Neural crest cell (in vitro differentiated cells): ENCODE results near the gene NTN4. TPM values are rescaled to one million over a fixed set of nuclear protein-coding genes. Genes with fewer than 3 reads are reported as not detected.

Experiments
- DNase-seq: peaks from one replicate; pipeline ENCODE4 v3.0.0; 2021; ENCODE audit warnings: low read depth, mixed read lengths, low spot score
- H3K27ac Mint-ChIP-seq: one replicate; pipeline ENCODE4 v1.8.0; 2021; ENCODE audit warnings: mild to moderate bottlenecking, mixed read lengths; ENCODE audit not compliant: unreplicated experiment
- H3K27me3 Mint-ChIP-seq: 2 replicates; pipeline ENCODE4 v1.8.0; 2021; ENCODE audit warnings: low read depth, mild to moderate bottlenecking, mixed read lengths
- H3K36me3 Mint-ChIP-seq: 2 replicates; pipeline ENCODE4 v1.8.0; 2021; ENCODE audit warnings: low read depth, mild to moderate bottlenecking, mixed read lengths
- H3K4me1 Mint-ChIP-seq: 2 replicates; pipeline ENCODE4 v1.8.0; 2021; ENCODE audit warnings: mixed read lengths
- H3K4me3 Mint-ChIP-seq: one replicate; pipeline ENCODE4 v1.8.0; 2021; ENCODE audit warnings: mild to moderate bottlenecking, mixed read lengths
- H3K9me3 Mint-ChIP-seq: 2 replicates; pipeline ENCODE4 v1.8.0; 2021; ENCODE audit warnings: mixed read lengths
- total RNA-seq: library from RNA; stranded (reverse); gene quantifications from 2 replicates; pipeline ENCODE4 v1.2.1, GENCODE V29; 2021
- TF ChIP-seq, protein P1 (sequence below): fragments of 200-600 bp; sonication (generic); conservative IDR thresholded peaks from 2 replicates; pipeline ENCODE4 v1.5.0; 2021; ENCODE audit warnings: antibody characterized with exemption, mild to moderate bottlenecking

The NTN4 gene
- total RNA-seq, 1 donor from 2014 or later = 6.0 TPM

- Mint-ChIP-seq H3K27me3 (no peaks in the 10 kb centered on the region), H3K27ac (no peak overlapping the region), H3K4me1 (peaks cover 7% of the 10 kb centered on the region), H3K36me3 (no peaks in the 10 kb centered on the region), H3K9me3 (no peaks in the 10 kb centered on the region), H3K4me3 (no peak overlapping the region)
- DNase-seq = no peak
- TF ChIP-seq, protein P1, sequence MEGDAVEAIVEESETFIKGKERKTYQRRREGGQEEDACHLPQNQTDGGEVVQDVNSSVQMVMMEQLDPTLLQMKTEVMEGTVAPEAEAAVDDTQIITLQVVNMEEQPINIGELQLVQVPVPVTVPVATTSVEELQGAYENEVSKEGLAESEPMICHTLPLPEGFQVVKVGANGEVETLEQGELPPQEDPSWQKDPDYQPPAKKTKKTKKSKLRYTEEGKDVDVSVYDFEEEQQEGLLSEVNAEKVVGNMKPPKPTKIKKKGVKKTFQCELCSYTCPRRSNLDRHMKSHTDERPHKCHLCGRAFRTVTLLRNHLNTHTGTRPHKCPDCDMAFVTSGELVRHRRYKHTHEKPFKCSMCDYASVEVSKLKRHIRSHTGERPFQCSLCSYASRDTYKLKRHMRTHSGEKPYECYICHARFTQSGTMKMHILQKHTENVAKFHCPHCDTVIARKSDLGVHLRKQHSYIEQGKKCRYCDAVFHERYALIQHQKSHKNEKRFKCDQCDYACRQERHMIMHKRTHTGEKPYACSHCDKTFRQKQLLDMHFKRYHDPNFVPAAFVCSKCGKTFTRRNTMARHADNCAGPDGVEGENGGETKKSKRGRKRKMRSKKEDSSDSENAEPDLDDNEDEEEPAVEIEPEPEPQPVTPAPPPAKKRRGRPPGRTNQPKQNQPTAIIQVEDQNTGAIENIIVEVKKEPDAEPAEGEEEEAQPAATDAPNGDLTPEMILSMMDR = no peak
Measured at GRCh38 chr12:95720146-95720545, 70.4 kb downstream of the NTN4 start.

GRCh38 chr12:95718772-95719171, 71.8 kb downstream of the NTN4 start:
- no peaks in the 10 kb centered on the region for H3K4me1 Mint-ChIP-seq
- no peaks in the 10 kb centered on the region for H3K9me3 Mint-ChIP-seq
- TF ChIP-seq, protein P1 = no peak
- no peaks in the 10 kb centered on the region for H3K27me3 Mint-ChIP-seq
- H3K27ac Mint-ChIP-seq = no peak overlapping the region
- no peaks in the 10 kb centered on the region for H3K36me3 Mint-ChIP-seq
- no peak overlapping the region for H3K4me3 Mint-ChIP-seq
- no peak for DNase-seq

- Mint-ChIP-seq H3K4me1 (no peaks in the 10 kb centered on the region), H3K4me3 (no peak overlapping the region), H3K27ac (no peak overlapping the region), H3K9me3 (no peaks in the 10 kb centered on the region), H3K27me3 (no peaks in the 10 kb centered on the region), H3K36me3 (no peaks in the 10 kb centered on the region)
- DNase-seq = no peak
- TF ChIP-seq, protein P1 = no peak
Measured at GRCh38 chr12:95718006-95718431, 72.5 kb downstream of the NTN4 start.

DNA sequence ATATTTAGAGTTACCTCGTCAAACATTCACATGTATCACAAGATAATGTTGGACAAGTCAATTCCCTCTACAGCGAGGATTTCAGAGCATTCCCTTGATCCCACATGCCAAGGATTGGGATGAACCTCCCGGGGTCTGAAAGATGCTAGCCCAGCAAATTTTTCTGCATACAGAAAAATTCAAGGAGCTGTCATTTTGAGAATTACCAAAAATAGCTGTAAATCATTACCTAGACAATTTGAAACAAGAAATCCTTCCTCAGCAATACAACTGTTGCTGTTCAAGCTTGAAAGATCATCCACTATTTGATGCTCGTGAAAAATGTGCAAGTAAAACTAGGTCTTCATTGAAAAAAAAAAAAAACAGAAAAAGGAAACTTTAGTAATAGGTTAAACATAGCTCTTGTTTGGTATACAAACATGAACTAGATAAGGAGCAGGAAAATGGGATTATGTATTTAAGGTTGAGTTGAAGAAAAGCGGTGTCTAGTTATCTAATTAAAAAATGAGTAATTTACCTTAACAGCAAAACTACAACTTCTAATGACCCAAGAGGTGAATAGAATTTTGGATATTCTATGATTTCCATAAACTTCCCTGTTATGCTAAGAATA, 73.1 kb downstream of the NTN4 start:
- Mint-ChIP-seq H3K27me3 (no peaks in the 10 kb centered on the region), H3K4me1 (no peaks in the 10 kb centered on the region)
- DNase-seq = no peak

GRCh38 chr12:95715177-95715576, 75.4 kb downstream of the NTN4 start:
- H3K4me1 Mint-ChIP-seq = no peaks in the 10 kb centered on the region
- H3K9me3 Mint-ChIP-seq = no peaks in the 10 kb centered on the region
- H3K36me3 Mint-ChIP-seq = no peaks in the 10 kb centered on the region
- no peak overlapping the region for H3K27ac Mint-ChIP-seq
- H3K4me3 Mint-ChIP-seq = no peak overlapping the region
- no peaks in the 10 kb centered on the region for H3K27me3 Mint-ChIP-seq
- no peak for DNase-seq
- TF ChIP-seq, protein P1 = no peak

More for the DNA sequence above, 73.1 kb downstream of the NTN4 start:
- TF ChIP-seq, protein P1 = no peak
- Mint-ChIP-seq H3K4me3 (no peak overlapping the region), H3K9me3 (no peaks in the 10 kb centered on the region), H3K27ac (no peak overlapping the region), H3K36me3 (no peaks in the 10 kb centered on the region)
